ENCODE data around the gene DACT2.

DNA sequence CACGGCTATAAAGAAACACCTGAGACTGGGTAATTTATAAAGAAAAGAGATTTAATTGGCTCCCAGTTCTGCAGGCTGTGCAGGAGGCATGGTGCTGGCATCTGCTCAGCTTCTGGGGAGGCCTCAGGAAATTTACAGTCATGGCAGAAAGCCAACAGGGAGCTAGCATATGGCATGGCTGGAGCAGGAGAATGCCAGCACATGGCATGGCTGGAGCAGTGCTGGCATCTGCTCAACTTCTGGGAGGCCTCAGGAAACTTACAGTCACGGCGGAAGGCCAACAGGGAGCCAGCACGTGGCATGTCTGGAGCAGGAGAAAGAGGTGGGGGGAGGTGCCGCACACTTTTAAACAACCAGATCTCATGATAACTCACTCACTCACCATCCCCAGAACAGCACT is 32.5 kb upstream of the DACT2 start:
- TF ChIP-seq TAF1 (IDR thresholded peaks at IDR 0.05; ENCODE audit: control insufficient read depth, extremely low read depth, insufficient read depth, low read length, severe bottlenecking) (no peak), FOXM1 (IDR thresholded peaks at IDR 0.05; ENCODE audit: low read depth) (no peak), FOXM1 (CRISPR knock-in tag; IDR thresholded peaks at IDR 0.05; ENCODE audit: low read depth) (no peak), NR3C1 (CRISPR knock-in tag; IDR thresholded peaks at IDR 0.05) (no peak), ETV6 (IDR thresholded peaks at IDR 0.05; ENCODE audit: borderline replicate concordance in 1 of 2, low read depth in 2 of 2, low read length in 1 of 2) (no peak), ETV6 (CRISPR knock-in tag; IDR thresholded peaks at IDR 0.05; ENCODE audit: borderline replicate concordance) (no peak), FOXP1 (CRISPR knock-in tag; IDR thresholded peaks at IDR 0.05) (no peak), EZH2 (IDR thresholded peaks at IDR 0.05; ENCODE audit: borderline replicate concordance, low read depth, low read length) (no peak), CHD2 (IDR thresholded peaks at IDR 0.05; ENCODE audit: low read depth, low read length) (no peak), MAFF (IDR thresholded peaks at IDR 0.05; ENCODE audit: low read length) (no peak)
- TF ChIP-seq, protein P1, sequence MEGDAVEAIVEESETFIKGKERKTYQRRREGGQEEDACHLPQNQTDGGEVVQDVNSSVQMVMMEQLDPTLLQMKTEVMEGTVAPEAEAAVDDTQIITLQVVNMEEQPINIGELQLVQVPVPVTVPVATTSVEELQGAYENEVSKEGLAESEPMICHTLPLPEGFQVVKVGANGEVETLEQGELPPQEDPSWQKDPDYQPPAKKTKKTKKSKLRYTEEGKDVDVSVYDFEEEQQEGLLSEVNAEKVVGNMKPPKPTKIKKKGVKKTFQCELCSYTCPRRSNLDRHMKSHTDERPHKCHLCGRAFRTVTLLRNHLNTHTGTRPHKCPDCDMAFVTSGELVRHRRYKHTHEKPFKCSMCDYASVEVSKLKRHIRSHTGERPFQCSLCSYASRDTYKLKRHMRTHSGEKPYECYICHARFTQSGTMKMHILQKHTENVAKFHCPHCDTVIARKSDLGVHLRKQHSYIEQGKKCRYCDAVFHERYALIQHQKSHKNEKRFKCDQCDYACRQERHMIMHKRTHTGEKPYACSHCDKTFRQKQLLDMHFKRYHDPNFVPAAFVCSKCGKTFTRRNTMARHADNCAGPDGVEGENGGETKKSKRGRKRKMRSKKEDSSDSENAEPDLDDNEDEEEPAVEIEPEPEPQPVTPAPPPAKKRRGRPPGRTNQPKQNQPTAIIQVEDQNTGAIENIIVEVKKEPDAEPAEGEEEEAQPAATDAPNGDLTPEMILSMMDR (IDR thresholded peaks at IDR 0.05 in 2 of 3, conservative IDR thresholded peaks at IDR 0.05 in 1 of 3; ENCODE audit: insufficient read depth in 2 of 3, low read depth in 1 of 3, low read length in 3 of 3), result no peak
